HepG2 (cell line): ENCODE results near the gene NDST1. TPM values are rescaled to one million over a fixed set of nuclear protein-coding genes. Genes with fewer than 3 reads are reported as not detected.

ENCODE experiments used
- ATF6 ChIP-seq: sonication (generic); formaldehyde crosslinking; conservative IDR thresholded peaks from 2 replicates; pipeline ENCODE4 v1.4.0; 2020; ENCODE audit warnings: missing genetic modification reagents
- CBX2 ChIP-seq, 2 experiments: fragments of 200-600 bp in 1 of 2; sonication (generic); formaldehyde crosslinking in 1 of 2; IDR thresholded peaks; 2 replicates each; pipeline versions ENCODE4 v1.7.0 to v1.8.1; 2018 to 2022; ENCODE audit warnings: low read depth in 2 of 2, low read length in 1 of 2, mild to moderate bottlenecking in 1 of 2, missing genetic modification reagents in 1 of 2
- CREM ChIP-seq, 2 experiments: sonication (generic) in 1 of 2; formaldehyde crosslinking in 1 of 2; IDR thresholded peaks; 2 replicates each; pipeline versions ENCODE4 v1.4.0 to v1.6.1; 2016 to 2020; ENCODE audit warnings: antibody characterized with exemption in 1 of 2, mild to moderate bottlenecking in 1 of 2, missing genetic modification reagents in 1 of 2
- HNRNPL ChIP-seq: fragments of 200-400 bp; formaldehyde crosslinking; IDR thresholded peaks from 2 replicates; pipeline ENCODE4 v1.6.1; 2017; ENCODE audit warnings: mild to moderate bottlenecking, low read depth, low read length
- KAT7 ChIP-seq: IDR thresholded peaks from 2 replicates; pipeline ENCODE4 v1.6.1; 2018; ENCODE audit warnings: borderline replicate concordance, missing compliant biosample characterization
- MTF1 ChIP-seq: sonication (generic); formaldehyde crosslinking; IDR thresholded peaks from 2 replicates; pipeline ENCODE4 v1.5.0; 2020; ENCODE audit warnings: missing genetic modification reagents
- RFXAP ChIP-seq: sonication (generic); formaldehyde crosslinking; IDR thresholded peaks from 2 replicates; pipeline ENCODE4 v1.4.0; 2020; ENCODE audit warnings: missing genetic modification reagents, borderline replicate concordance
- SNAPC4 ChIP-seq: sonication (generic); formaldehyde crosslinking; IDR thresholded peaks from 2 replicates; pipeline ENCODE4 v1.4.0; 2020; ENCODE audit warnings: mild to moderate bottlenecking, missing genetic modification reagents
- ZBTB1 ChIP-seq: sonication (generic); formaldehyde crosslinking; IDR thresholded peaks from 2 replicates; pipeline ENCODE4 v1.4.0; 2020; ENCODE audit warnings: missing genetic modification reagents, borderline replicate concordance
- ZBTB33 ChIP-seq: sonication (generic); formaldehyde crosslinking; IDR thresholded peaks from 2 replicates; pipeline ENCODE4 v1.4.0; 2020; ENCODE audit warnings: missing genetic modification reagents
- ZFAT ChIP-seq: sonication (generic); formaldehyde crosslinking; conservative IDR thresholded peaks from 2 replicates; pipeline ENCODE4 v1.8.1; 2023; ENCODE audit warnings: missing genetic modification reagents, inconsistent platforms
- ZNF484 ChIP-seq: sonication (generic); formaldehyde crosslinking; IDR thresholded peaks from 2 replicates; pipeline ENCODE4 v1.5.1; 2020; ENCODE audit warnings: mild to moderate bottlenecking, low read depth, missing genetic modification reagents, borderline replicate concordance
- ZNF678 ChIP-seq: sonication (generic); formaldehyde crosslinking; IDR thresholded peaks from 2 replicates; pipeline ENCODE4 v1.4.0; 2020; ENCODE audit warnings: mild to moderate bottlenecking, missing genetic modification reagents
- ZNF687 ChIP-seq: sonication (generic); formaldehyde crosslinking; IDR thresholded peaks from 2 replicates; pipeline ENCODE4 v1.5.1; 2020; ENCODE audit warnings: mild to moderate bottlenecking, missing genetic modification reagents, moderate library complexity
- polyA plus RNA-seq, 8 experiments: library from polyadenylated mRNA; depleted of rRNA in 3 of 8; stranded (reverse) in 7 of 8; unstranded in 1 of 8; fragments of >200 nt; fragmentation: Illumina TruSeq in 4 of 8; extraction: Trizol in 4 of 8; gene quantifications; 2 replicates each; pipeline versions ENCODE4 v1.2.1 to v1.2.3, GENCODE V29; 2011 to 2016; ENCODE audit warnings: low read depth in 4 of 8, missing spikeins in 1 of 8, mixed read lengths in 1 of 8; ENCODE audit not compliant: insufficient read depth in 1 of 8
- total RNA-seq, 5 experiments: library from RNA; depleted of rRNA; stranded (reverse); fragments of >200 nt; fragmentation: Illumina TruSeq; extraction: Trizol; gene quantifications; 2 replicates each; pipeline ENCODE4 v1.2.3, GENCODE V29; 2016; ENCODE audit warnings: low read depth in 1 of 5

Gene NDST1
- total and polyA plus RNA-seq, 2 of the 13 experiments (the other 11 are each of a cell fraction or from before 2014, with no cell fraction given) = 23.8 to 26.2 TPM

GRCh38 chr5:150521522-150521817 lies 13.5 kb downstream of the NDST1 start (continued):
- TF ChIP-seq SNAPC4 (CRISPR knock-in tag) (no peak), KAT7 (no peak), ZNF687 (CRISPR knock-in tag) (peak; percentile 1), ZNF484 (CRISPR knock-in tag) (no peak), ATF6 (CRISPR knock-in tag) (no peak), ZBTB33 (CRISPR knock-in tag) (0 out of 2 replicates have a peak, but pooled peaks have one; percentile 15), CREM (IDR thresholded peaks at IDR 0.05) (no peak), CREM (CRISPR knock-in tag; IDR thresholded peaks at IDR 0.05) (no peak), RFXAP (CRISPR knock-in tag) (no peak), ZBTB1 (CRISPR knock-in tag) (no peak), ZFAT (no peak), CBX2 (IDR thresholded peaks at IDR 0.05; ENCODE audit: low read depth, low read length) (no peak), CBX2 (CRISPR knock-in tag; IDR thresholded peaks at IDR 0.05; ENCODE audit: low read depth) (no peak), MTF1 (CRISPR knock-in tag) (no peak), ZNF678 (CRISPR knock-in tag) (no peak), HNRNPL (0 out of 2 replicates have a peak, but pooled peaks have one; percentile 74)
